Pancreas (tissue), 10 donors: Measurements from ENCODE around the gene HCN1. TPM values are rescaled to one million over a fixed set of nuclear protein-coding genes. Genes with fewer than 3 reads are reported as not detected.

Experiments
- ATAC-seq, 4 donors: fragments of 200-7000 bp; cut with Tn5 transposase; one replicate each; pipeline versions ENCODE4 v1.8.0 to v1.9.1; 2020; ENCODE audit warnings: mild to moderate bottlenecking in 4 of 4, moderate library complexity in 4 of 4
- DNase-seq, 6 donors: peaks; one replicate each; pipeline ENCODE4 v3.0.0-alpha.2; 2020
- FAIRE-seq: peaks from 2 replicates; lab custom pipeline; 2012; peaks lifted over from hg19 to GRCh38; lab: Jason Lieb, UNC
- H3K27ac ChIP-seq, 4 donors: fragments of 200-600 bp; sonication (generic); 1 replicate in 3 of 4; 2 replicates in 1 of 4; pipeline versions ENCODE4 v1.5.0 to v1.8.0; 2020
- H3K27me3 ChIP-seq, 4 donors: fragments of 200-600 bp; one replicate each; pipeline ENCODE4 v1.8.0; 2021
- H3K36me3 ChIP-seq, 3 donors: fragments of 200-600 bp; sonication (generic) in 1 of 3; one replicate each; pipeline versions ENCODE4 v1.5.0 to v1.8.0; 2020 to 2021
- H3K4me1 ChIP-seq, 3 donors: fragments of 200-600 bp; one replicate each; pipeline ENCODE4 v1.8.0; 2021
- H3K4me3 ChIP-seq, 4 donors: fragments of 200-600 bp; sonication (generic) in 2 of 4; one replicate each; pipeline versions ENCODE4 v1.5.0 to v1.8.0; 2020 to 2021
- H3K9me3 ChIP-seq, 4 donors: fragments of 200-600 bp; one replicate each; pipeline ENCODE4 v1.8.0; 2021
- WGBS, 2 donors: extraction: QIAGEN DNeasy Blood & Tissue Kit; methylation state at CpG; one replicate each; pipeline ENCODE4 v1.1.7; 2013; 5-methylcytosine and 5-hydroxymethylcytosine counted together
- intact Hi-C, 3 donors: fragments of 100-400 bp; cut with DNase I; formaldehyde crosslinking; loops; one replicate each; pipeline versions ENCODE4 v1.11.1 to v1.14.2; 2022
- polyA plus RNA-seq, 2 donors: library from polyadenylated mRNA; stranded (reverse); fragments of 200-250 nt; gene quantifications; one replicate each; pipeline ENCODE4 v1.2.3, GENCODE V29; 2013
- total RNA-seq, 6 donors: library from RNA; stranded (reverse); fragmentation: NEBNext Ultra II Directional in 4 of 6; extraction: Animal tissue kit (Norgen Biotek cat#: 25700) in 4 of 6; gene quantifications; one replicate each; pipeline versions ENCODE4 v1.2.1 to v1.2.4, GENCODE V29; 2021 to 2023
- TF ChIP-seq, protein P1 (sequence below), 4 donors: fragments of 200-600 bp; sonication (generic) in 3 of 4; IDR thresholded peaks; one replicate each; pipeline versions ENCODE4 v1.5.0 to v1.8.0; 2021; ENCODE audit warnings: antibody characterized with exemption in 4 of 4
- donor health status: healthy with polysubstance abuse.
- donor health status: DM: no; HTN: no; CAD: no; lungs with moderate emphysema.
- donor health status: DM: no; HTN: no; CAD: no.
- donor health status: control.
- donor health status: control.
- donor health status: Bipolar disorder and iron deficiency.
- donor health status: DM: yes; HTN: yes; CAD: no.
- donor health status: DM: no; HTN: no; CAD: no.
- donor health status: DM: no; HTN: no; CAD: no.
- donor health status: DM: yes; HTN: yes; CAD: no.

The HCN1 gene
- total and polyA plus RNA-seq, 8 donors, result 0.08 to 1.5 (median 0.33) TPM

DNA sequence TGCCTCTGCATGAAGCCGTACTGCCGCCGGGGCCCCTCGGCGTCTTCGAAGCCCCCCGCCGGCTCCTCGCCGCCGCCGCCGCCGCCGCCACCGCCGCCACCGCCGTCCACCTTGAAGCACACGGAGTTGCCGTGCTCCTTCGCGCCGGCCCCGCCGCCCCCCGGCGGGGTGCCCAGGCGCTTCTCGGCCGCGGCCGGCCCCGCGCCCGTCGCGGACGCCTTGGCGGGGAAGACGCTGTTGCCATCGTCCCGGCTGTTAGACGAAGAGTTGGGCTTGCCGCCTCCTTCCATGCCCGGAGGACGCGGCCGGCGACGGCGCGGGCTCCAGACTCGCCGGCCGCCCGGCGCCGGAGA lies 400 bp downstream of the HCN1 start:
- H3K4me1 ChIP-seq, result peaks cover 0 to 6% (median 0%) of the 10 kb centered on the region in 3 donors
- no peaks in the 10 kb centered on the region for H3K9me3 ChIP-seq
- H3K4me3 ChIP-seq, result peak overlapping the region; percentile 32 to 54 (median 49)
- DNase-seq (no peak), ATAC-seq (peak in 2 of 4 donors; percentile 1 to 28), FAIRE-seq (no peak)
- 1 to 3% methylated on average over 20 to 59 of the region's 59 CpGs for WGBS, 2 donors
- no peak overlapping the region for H3K27ac ChIP-seq
- H3K27me3 ChIP-seq, result peaks cover 0 to 8% (median 0%) of the 10 kb centered on the region in 4 donors
- intact Hi-C loops, result no loop called here
- H3K36me3 ChIP-seq, result no peaks in the 10 kb centered on the region
- TF ChIP-seq, protein P1, sequence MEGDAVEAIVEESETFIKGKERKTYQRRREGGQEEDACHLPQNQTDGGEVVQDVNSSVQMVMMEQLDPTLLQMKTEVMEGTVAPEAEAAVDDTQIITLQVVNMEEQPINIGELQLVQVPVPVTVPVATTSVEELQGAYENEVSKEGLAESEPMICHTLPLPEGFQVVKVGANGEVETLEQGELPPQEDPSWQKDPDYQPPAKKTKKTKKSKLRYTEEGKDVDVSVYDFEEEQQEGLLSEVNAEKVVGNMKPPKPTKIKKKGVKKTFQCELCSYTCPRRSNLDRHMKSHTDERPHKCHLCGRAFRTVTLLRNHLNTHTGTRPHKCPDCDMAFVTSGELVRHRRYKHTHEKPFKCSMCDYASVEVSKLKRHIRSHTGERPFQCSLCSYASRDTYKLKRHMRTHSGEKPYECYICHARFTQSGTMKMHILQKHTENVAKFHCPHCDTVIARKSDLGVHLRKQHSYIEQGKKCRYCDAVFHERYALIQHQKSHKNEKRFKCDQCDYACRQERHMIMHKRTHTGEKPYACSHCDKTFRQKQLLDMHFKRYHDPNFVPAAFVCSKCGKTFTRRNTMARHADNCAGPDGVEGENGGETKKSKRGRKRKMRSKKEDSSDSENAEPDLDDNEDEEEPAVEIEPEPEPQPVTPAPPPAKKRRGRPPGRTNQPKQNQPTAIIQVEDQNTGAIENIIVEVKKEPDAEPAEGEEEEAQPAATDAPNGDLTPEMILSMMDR (IDR thresholded peaks at IDR 0.05), result no peak

DNA sequence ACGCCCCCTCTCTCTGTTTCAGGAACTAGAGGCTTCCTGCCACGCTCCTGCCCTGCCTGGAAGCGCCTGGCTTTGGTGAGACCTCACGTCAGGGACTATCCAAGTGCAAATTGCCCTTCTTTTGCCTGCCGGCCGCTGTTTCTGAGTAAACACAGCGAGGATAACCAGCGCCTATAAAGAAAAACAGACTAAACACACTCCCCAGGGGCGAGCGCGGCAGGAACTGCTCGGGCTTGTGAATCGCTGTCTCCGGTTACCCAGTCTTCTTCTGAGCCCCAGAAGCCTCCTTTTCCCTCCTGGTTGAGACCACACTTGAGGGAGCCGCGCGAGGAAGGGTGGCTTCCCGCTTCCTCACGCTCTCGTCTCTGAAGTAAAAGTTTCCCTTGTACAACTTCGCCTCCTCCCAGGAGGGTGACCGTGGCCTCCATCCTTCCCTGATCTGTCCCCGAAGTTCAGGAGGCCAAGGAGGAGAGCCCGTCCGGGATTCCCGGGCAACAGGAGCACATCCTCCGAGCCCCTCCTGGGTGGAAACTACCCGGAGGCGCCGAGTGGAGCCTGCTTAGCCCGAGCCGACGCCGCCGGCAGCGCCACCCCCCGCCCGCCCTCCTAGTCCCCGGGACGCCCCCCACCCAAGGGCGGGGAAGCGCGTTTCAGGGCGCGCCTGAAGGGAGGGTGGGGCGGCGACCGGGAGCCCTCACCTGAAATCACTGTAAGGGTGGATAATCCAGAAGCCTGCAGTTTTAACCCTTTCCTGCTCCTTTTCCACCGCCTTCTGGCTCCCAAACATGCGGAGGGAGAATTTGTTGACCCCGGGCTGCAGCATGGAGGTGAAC lies 993 bp downstream of the HCN1 start:
- DNase-seq, result peak in 5 of 6 donors; percentile 14 to 70 (median 29)
- H3K27ac ChIP-seq, result peak overlapping the region in 1 of 4 donors; percentile 22
- intact Hi-C loops, result no loop called here
- H3K27me3 ChIP-seq, result peaks cover 0 to 8% (median 0%) of the 10 kb centered on the region in 4 donors
- TF ChIP-seq, protein P1 (IDR thresholded peaks at IDR 0.05), result no peak
- H3K36me3 ChIP-seq, result no peaks in the 10 kb centered on the region
- peak overlapping the region; percentile 32 to 54 (median 49) for H3K4me3 ChIP-seq
- no peaks in the 10 kb centered on the region for H3K9me3 ChIP-seq
- H3K4me1 ChIP-seq, result peaks cover 0 to 6% (median 0%) of the 10 kb centered on the region in 3 donors
- no peak for FAIRE-seq
- peak in 3 of 4 donors; percentile 31 to 49 (median 42) for ATAC-seq
- WGBS, 2 donors, result 1% methylated on average over 49 to 51 of the region's 51 CpGs

DNA sequence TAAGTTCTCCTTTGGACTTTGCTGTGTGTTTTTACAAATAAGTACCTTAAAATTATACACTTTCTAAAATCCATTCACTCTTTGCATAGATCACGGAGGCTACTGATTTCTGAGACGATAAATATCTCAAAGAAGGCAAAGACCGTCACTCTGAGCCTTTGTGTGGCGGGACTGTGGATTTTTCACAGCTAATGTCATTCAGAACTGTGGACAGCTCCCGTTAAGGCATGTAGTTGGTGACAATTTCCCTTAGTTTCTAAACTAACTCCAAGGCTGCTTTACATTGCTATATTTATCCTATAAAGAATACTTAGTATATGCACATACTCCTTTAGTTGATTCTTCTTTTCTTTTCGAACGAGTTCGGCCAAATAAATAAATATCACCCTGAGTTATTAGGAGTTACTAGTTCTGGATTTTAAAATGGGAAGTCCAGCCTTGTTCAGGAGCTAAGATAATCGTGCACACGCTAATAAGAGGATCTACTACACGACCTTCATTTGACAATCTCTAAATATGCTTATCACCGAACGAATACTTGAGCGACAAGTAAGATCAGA lies 1.8 kb downstream of the HCN1 start:
- Histone ChIP-seq H3K27ac (no peak overlapping the region), H3K9me3 (no peaks in the 10 kb centered on the region), H3K36me3 (no peaks in the 10 kb centered on the region), H3K27me3 (peaks cover 0 to 8% (median 0%) of the 10 kb centered on the region in 4 donors), H3K4me1 (peaks cover 0 to 6% (median 0%) of the 10 kb centered on the region in 3 donors), H3K4me3 (peak overlapping the region in 2 of 4 donors; percentile 45 to 54)
- TF ChIP-seq, protein P1 (IDR thresholded peaks at IDR 0.05), result no peak
- intact Hi-C loops, result no loop called here
- WGBS, 2 donors, result 8 to 12% methylated on average over 14 of the region's 14 CpGs
- FAIRE-seq (no peak), DNase-seq (peak in 1 of 6 donors; percentile 30), ATAC-seq (peak in 3 of 4 donors; percentile 38 to 63 (median 48))

DNA sequence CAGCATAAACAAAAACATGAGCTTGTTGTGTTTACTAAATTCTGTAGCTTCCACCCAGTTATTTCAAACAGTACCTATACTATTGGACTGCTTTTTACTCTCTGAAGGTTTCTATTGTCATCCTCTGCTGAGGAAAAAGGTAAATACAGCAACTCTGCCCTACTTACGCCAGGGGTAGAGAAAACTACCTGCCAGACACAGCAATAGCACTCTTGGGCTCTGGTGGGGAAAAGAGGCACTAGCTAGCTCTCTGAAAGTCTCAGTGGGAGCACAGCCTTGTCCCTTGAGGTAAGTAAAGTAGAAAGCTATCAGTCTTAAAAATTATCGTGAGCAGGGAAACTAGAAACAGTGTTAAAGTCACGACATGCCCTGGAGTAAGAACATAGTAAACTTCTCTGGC lies 3.7 kb downstream of the HCN1 start:
- Histone ChIP-seq H3K4me1 (peaks cover 0 to 6% (median 0%) of the 10 kb centered on the region in 3 donors), H3K9me3 (no peaks in the 10 kb centered on the region), H3K27me3 (peaks cover 0 to 8% (median 0%) of the 10 kb centered on the region in 4 donors), H3K36me3 (no peaks in the 10 kb centered on the region), H3K27ac (no peak overlapping the region), H3K4me3 (no peak overlapping the region)
- FAIRE-seq, result no peak
- TF ChIP-seq, protein P1 (IDR thresholded peaks at IDR 0.05), result no peak
- DNase-seq, result no peak
- no peak for ATAC-seq
- intact Hi-C loops, result no loop called here
- 71 to 81% methylated on average over 3 of the region's 3 CpGs for WGBS, 2 donors
